Neuronal stem cell (in vitro differentiated cells): Measurements from ENCODE around the gene C1QTNF1.

Experiments used
- DNase-seq: peaks from one replicate; pipeline ENCODE4 v3.0.0-alpha.2; 2013; ENCODE audit warnings: low spot score
- H2AFZ ChIP-seq: one replicate; pipeline ENCODE4 v1.6.1; 2013; ENCODE audit warnings: mild to moderate bottlenecking, low read length, inconsistent platforms
- H2AK5ac ChIP-seq: 2 replicates; pipeline ENCODE4 v1.6.1; 2013; ENCODE audit warnings: low read depth, mild to moderate bottlenecking, inconsistent platforms, low read length, moderate library complexity, mixed read lengths
- H2BK120ac ChIP-seq: 2 replicates; pipeline ENCODE4 v1.6.1; 2013; ENCODE audit warnings: low read depth, mild to moderate bottlenecking, inconsistent platforms, low read length, moderate library complexity, mixed read lengths
- H2BK12ac ChIP-seq: one replicate; pipeline ENCODE4 v1.6.1; 2013; ENCODE audit warnings: low read length, inconsistent platforms
- H2BK15ac ChIP-seq: 2 replicates; pipeline ENCODE4 v1.6.1; 2013; ENCODE audit warnings: mild to moderate bottlenecking, low read length, inconsistent platforms, mixed read lengths
- H2BK5ac ChIP-seq: one replicate; pipeline ENCODE4 v1.6.1; 2013; ENCODE audit warnings: inconsistent platforms, mild to moderate bottlenecking, low read length, moderate library complexity
- H3K14ac ChIP-seq: one replicate; pipeline ENCODE4 v1.6.1; 2013; ENCODE audit warnings: low read length, inconsistent platforms
- H3K18ac ChIP-seq: 2 replicates; pipeline ENCODE4 v1.6.1; 2013; ENCODE audit warnings: low read length, inconsistent platforms
- H3K23ac ChIP-seq: 2 replicates; pipeline ENCODE4 v1.6.1; 2013; ENCODE audit warnings: low read depth, mild to moderate bottlenecking, mixed read lengths, low read length, inconsistent platforms; ENCODE audit not compliant: poor library complexity
- H3K27ac ChIP-seq: replicated peaks from 3 replicates; pipeline ENCODE4 v1.5.1; 2013; ENCODE audit warnings: low read length, inconsistent platforms
- H3K27me3 ChIP-seq, 3 experiments: 2 replicates each; pipeline ENCODE4 v1.6.1; 2013; ENCODE audit warnings: low read length in 3 of 3, mild to moderate bottlenecking in 2 of 3, inconsistent platforms in 1 of 3, low read depth in 1 of 3, mixed read lengths in 1 of 3, moderate library complexity in 1 of 3; ENCODE audit not compliant: control insufficient read depth in 3 of 3, insufficient read depth in 3 of 3
- H3K36me3 ChIP-seq, 2 donors: replicated peaks in 1 of 2; 2 replicates each; pipeline ENCODE4 v1.6.1; 2013; ENCODE audit warnings: low read length in 2 of 2; ENCODE audit not compliant: control insufficient read depth in 2 of 2, insufficient read depth in 2 of 2
- H3K4ac ChIP-seq: 2 replicates; pipeline ENCODE4 v1.6.1; 2013; ENCODE audit warnings: inconsistent platforms, mild to moderate bottlenecking, low read length, moderate library complexity
- H3K4me1 ChIP-seq, 2 donors: 1 replicate in 1 of 2; 2 replicates in 1 of 2; pipeline ENCODE4 v1.6.1; 2013; ENCODE audit warnings: low read length in 2 of 2, low read depth in 1 of 2; ENCODE audit not compliant: control insufficient read depth in 2 of 2, insufficient read depth in 1 of 2
- H3K4me2 ChIP-seq: one replicate; pipeline ENCODE4 v1.6.1; 2013; ENCODE audit warnings: mild to moderate bottlenecking, low read length, inconsistent platforms; ENCODE audit not compliant: insufficient read depth, poor library complexity, severe bottlenecking
- H3K4me3 ChIP-seq, 2 donors: 2 replicates each; pipeline ENCODE4 v1.5.1; 2013; ENCODE audit warnings: low read length in 2 of 2, mild to moderate bottlenecking in 2 of 2, inconsistent platforms in 1 of 2, moderate library complexity in 1 of 2
- H3K79me1 ChIP-seq: one replicate; pipeline ENCODE4 v1.6.1; 2013; ENCODE audit warnings: low read depth, mild to moderate bottlenecking, inconsistent platforms, low read length, moderate library complexity
- H3K9ac ChIP-seq: one replicate; pipeline ENCODE4 v1.6.1; 2013; ENCODE audit warnings: mild to moderate bottlenecking, low read depth, low read length, inconsistent platforms; ENCODE audit not compliant: poor library complexity
- H3K9me3 ChIP-seq, 2 donors: replicated peaks in 1 of 2; 2 replicates each; pipeline versions ENCODE3 to v1.6.1; 2013; ENCODE audit warnings: low read length in 2 of 2, mild to moderate bottlenecking in 2 of 2, inconsistent platforms in 1 of 2, low read depth in 1 of 2, mixed read lengths in 1 of 2, moderate library complexity in 1 of 2; ENCODE audit not compliant: control insufficient read depth in 2 of 2, insufficient read depth in 1 of 2
- H4K8ac ChIP-seq: one replicate; pipeline ENCODE4 v1.6.1; 2013; ENCODE audit warnings: low read depth, mild to moderate bottlenecking, inconsistent platforms, low read length, moderate library complexity
- H4K91ac ChIP-seq: one replicate; pipeline ENCODE4 v1.6.1; 2013; ENCODE audit warnings: low read length, low read depth, mild to moderate bottlenecking, inconsistent platforms; ENCODE audit not compliant: poor library complexity
- WGBS, 2 donors: extraction: QIAGEN DNeasy Blood & Tissue Kit; methylation state at CpG; one replicate each; pipeline ENCODE4 v1.1.7; 2013; ENCODE audit warnings: missing lambda C conversion rate in 2 of 2, mixed read lengths in 1 of 2; ENCODE audit not compliant: insufficient read length in 2 of 2, insufficient replicate concordance in 1 of 2; ENCODE audit errors: extremely low coverage in 2 of 2; 5-methylcytosine and 5-hydroxymethylcytosine counted together

The C1QTNF1 gene

DNA sequence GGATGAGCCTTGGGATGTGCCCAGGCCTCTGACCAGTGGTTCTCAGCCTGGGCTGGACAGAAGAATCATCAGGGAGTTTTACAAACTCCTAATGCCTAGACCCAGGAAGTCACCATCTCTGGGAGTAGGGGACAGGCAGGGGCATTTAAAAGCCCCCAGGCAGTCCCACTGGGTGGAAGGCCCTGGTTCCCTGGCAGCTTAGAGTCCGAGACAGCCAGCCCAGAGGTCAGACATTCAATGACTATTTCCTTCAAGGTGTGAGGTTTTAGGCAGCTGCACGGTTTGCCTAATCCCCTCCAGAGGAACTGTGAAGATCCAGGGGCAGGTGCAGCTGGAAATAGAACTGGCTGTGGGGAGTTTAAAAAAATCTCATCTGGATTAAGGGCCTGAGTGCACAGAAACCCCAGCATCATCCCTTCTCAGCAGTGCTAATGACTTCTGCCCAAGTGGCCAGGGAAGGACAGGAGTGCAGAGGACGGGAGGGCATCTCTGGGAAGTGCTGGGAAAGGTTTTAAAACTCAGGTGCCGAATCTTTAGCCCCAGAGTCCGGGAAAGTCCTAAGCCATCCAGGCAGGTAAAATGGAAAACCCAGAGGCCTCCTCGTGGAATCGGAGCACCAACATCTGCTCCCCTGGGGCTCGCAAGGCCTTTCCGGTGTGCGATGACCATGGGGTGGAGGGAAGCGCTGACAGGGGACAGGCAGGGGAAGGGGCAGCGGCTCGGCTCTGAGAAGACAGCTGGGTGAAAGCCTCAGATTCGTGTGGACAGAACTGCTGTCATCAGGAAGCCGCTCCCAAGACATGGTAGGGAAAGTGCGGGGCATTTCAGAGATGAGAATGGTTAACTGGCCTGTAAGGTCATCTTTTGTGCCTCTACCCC is 42.7 kb upstream of the C1QTNF1 start:
- Histone ChIP-seq H4K8ac (no peak overlapping the region), H3K18ac (peak overlapping the region; percentile 52), H3K14ac (peak overlapping the region; percentile 22), H3K36me3 (no peaks in the 10 kb centered on the region), H2BK120ac (peak overlapping the region; percentile 43), H3K4me2 (no peak overlapping the region), H3K4me3 (no peak overlapping the region), H3K4me1 (peaks cover 12 to 23% of the 10 kb centered on the region in 2 donors), H3K27ac (peak overlapping the region; percentile 17), H3K9ac (peak overlapping the region; percentile 50), H3K4ac (peak overlapping the region; percentile 8), H4K91ac (no peak overlapping the region), H2BK5ac (peak overlapping the region; percentile 94), H2BK15ac (peak overlapping the region; percentile 86), H3K23ac (no peak overlapping the region), H3K27me3 (no peaks in the 10 kb centered on the region), H3K9me3 (no peaks in the 10 kb centered on the region), H2AFZ (peak overlapping the region; percentile 92), H2AK5ac (peak overlapping the region; percentile 100), H2BK12ac (peak overlapping the region; percentile 25), H3K79me1 (no peaks in the 10 kb centered on the region)
- no CpG with 5 or more reads among the region's 16 CpGs for WGBS, 2 donors
- no peak for DNase-seq

DNA sequence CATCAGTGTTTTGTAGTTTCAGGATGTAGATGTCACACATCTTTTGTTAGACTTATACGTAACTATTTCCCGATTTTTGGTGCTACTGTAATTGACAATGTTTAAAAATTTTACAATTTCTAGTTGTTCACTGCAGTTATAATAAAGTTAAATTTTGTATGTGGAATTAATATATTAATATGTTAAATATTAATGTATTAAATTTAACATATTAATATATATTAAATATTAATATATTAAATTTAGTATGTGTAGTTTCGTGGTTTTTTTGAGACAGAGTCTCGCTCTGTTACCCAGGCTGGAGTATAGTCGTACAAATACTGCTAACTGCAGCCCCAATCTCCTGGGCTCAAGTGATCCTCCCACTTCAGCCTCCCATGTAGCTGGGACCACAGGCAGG is 38.6 kb upstream of the C1QTNF1 start:
- no peak overlapping the region for H3K23ac ChIP-seq
- no peak overlapping the region for H3K9ac ChIP-seq
- peaks cover under 1 to 10% of the 10 kb centered on the region in 2 donors for H3K36me3 ChIP-seq
- no peak overlapping the region for H3K18ac ChIP-seq
- peaks cover 0 to 2% of the 10 kb centered on the region in 2 donors for H3K9me3 ChIP-seq
- H2BK15ac ChIP-seq = no peak overlapping the region
- H3K27me3 ChIP-seq = no peaks in the 10 kb centered on the region
- no peak overlapping the region for H2BK5ac ChIP-seq
- H2AFZ ChIP-seq = no peak overlapping the region
- H3K79me1 ChIP-seq = no peaks in the 10 kb centered on the region
- H4K8ac ChIP-seq = no peak overlapping the region
- no peak overlapping the region for H2BK12ac ChIP-seq
- H3K4me2 ChIP-seq = no peak overlapping the region
- H3K14ac ChIP-seq = no peak overlapping the region
- H4K91ac ChIP-seq = no peak overlapping the region
- H2AK5ac ChIP-seq = no peak overlapping the region
- no peak overlapping the region for H3K4me3 ChIP-seq
- no peak overlapping the region for H3K27ac ChIP-seq
- no peak overlapping the region for H2BK120ac ChIP-seq
- H3K4me1 ChIP-seq = peaks cover under 1 to 10% of the 10 kb centered on the region in 2 donors
- no peak overlapping the region for H3K4ac ChIP-seq
- WGBS, 2 donors = 100% methylated on average over 1 of the region's 5 CpGs; no CpG with 5 or more reads in 1 of the 2 donors
- no peak for DNase-seq

DNA sequence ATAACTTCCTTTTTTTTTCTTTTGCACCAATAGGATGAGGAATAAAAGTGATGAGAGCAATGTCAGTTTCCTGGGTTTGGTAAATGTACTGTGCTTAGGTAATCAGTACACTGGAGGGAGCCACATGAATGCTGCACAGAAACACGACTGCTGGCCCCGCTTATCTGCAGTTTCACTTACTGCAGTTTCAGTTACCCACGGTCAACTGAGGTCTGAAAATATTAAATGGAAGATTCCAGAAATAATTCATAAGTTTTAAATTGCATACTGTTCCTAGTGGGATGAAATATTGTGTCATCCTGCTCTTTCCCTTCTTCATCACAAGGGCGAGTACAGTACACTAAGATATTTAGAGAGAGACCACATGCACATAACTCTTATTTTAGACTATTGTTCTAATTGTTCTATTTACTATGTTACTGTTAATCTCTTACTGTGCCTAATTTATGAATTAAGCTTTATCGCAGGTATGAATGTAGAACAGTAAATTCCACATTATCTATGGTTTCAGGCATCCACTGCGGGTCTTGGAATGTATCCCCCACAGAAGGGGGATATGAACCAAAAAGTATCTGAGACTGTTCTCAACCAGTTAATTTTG is 37.8 kb upstream of the C1QTNF1 start:
- no peak overlapping the region for H2AK5ac ChIP-seq
- no peak overlapping the region for H3K9ac ChIP-seq
- no peak overlapping the region for H4K91ac ChIP-seq
- no peak overlapping the region for H2BK12ac ChIP-seq
- no peak overlapping the region for H3K18ac ChIP-seq
- no peak overlapping the region for H3K4me2 ChIP-seq
- H3K4ac ChIP-seq = no peak overlapping the region
- no peaks in the 10 kb centered on the region for H3K79me1 ChIP-seq
- no peak overlapping the region for H3K27ac ChIP-seq
- H2BK5ac ChIP-seq = no peak overlapping the region
- H2BK15ac ChIP-seq = no peak overlapping the region
- H4K8ac ChIP-seq = no peak overlapping the region
- peaks cover 0 to 7% of the 10 kb centered on the region in 2 donors for H3K4me1 ChIP-seq
- no peak overlapping the region for H2BK120ac ChIP-seq
- H3K14ac ChIP-seq = no peak overlapping the region
- H3K36me3 ChIP-seq = peaks cover 8 to 17% of the 10 kb centered on the region in 2 donors
- H3K23ac ChIP-seq = no peak overlapping the region
- DNase-seq = no peak
- no CpG with 5 or more reads among the region's 6 CpGs for WGBS, 2 donors
- no peak overlapping the region for H2AFZ ChIP-seq
- no peak overlapping the region for H3K4me3 ChIP-seq
- H3K9me3 ChIP-seq = peaks cover 0 to 2% of the 10 kb centered on the region in 2 donors
- no peaks in the 10 kb centered on the region for H3K27me3 ChIP-seq

DNA sequence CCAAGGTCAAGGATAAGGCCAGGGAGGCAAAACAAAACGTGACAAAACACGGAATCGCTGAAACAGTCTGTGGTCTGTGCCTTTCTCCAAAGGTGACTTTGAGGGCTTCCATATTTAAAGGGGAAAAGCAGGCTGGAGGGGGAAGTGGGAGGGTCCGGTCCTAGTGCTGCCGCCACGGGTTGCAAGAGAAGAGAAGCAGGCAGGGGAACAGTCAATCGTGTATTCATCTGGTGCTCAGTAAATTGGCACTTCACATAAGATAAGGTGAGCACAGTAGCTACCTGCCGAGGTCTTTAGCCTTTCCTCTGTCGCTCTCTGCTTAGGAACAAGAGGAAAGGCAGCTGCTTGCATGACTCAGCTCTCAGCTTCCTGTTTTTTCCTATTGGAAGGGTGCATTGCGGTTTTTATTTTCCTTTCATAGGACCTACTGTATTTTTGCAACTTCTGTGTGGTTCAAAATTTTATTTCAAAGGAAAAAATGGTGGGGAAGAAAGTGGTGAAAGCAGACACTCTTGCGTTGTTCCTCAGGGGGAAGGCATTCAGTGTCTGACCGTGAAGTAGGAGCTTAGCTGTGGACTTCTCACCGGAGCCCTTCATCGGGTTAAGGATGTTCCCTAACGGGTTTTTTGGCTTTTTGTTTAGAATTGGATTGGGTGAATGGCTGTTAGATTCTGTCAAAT is 37.2 kb upstream of the C1QTNF1 start:
- Histone ChIP-seq H3K4me1 (peaks cover 0 to 5% of the 10 kb centered on the region in 2 donors), H2BK12ac (no peak overlapping the region), H3K9ac (no peak overlapping the region), H3K27ac (no peak overlapping the region), H2BK120ac (no peak overlapping the region), H4K91ac (no peak overlapping the region), H2AK5ac (no peak overlapping the region), H3K4me3 (no peak overlapping the region), H2BK5ac (no peak overlapping the region), H3K4ac (no peak overlapping the region), H3K23ac (no peak overlapping the region), H3K9me3 (peaks cover 0 to 2% of the 10 kb centered on the region in 2 donors), H3K14ac (no peak overlapping the region), H3K18ac (no peak overlapping the region), H2AFZ (peak overlapping the region; percentile 8), H3K4me2 (no peak overlapping the region), H3K36me3 (peaks cover 14 to 23% of the 10 kb centered on the region in 2 donors), H4K8ac (no peak overlapping the region), H3K27me3 (no peaks in the 10 kb centered on the region), H2BK15ac (no peak overlapping the region), H3K79me1 (no peaks in the 10 kb centered on the region)
- WGBS, 2 donors = no CpG with 5 or more reads among the region's 15 CpGs
- DNase-seq = no peak
